Urinary bladder (tissue), 4 donors: ENCODE data around the gene GUCA2A. TPM values are rescaled to one million over a fixed set of nuclear protein-coding genes. Genes with fewer than 3 reads are reported as not detected.

Source experiments
- DNase-seq: peaks from one replicate; pipeline ENCODE4 v3.0.0-alpha.2; 2015; ENCODE audit errors: extremely low spot score
- H3K27ac ChIP-seq: one replicate; pipeline ENCODE4 v1.5.1; 2013; ENCODE audit warnings: low read depth, mild to moderate bottlenecking, moderate library complexity
- H3K36me3 ChIP-seq: one replicate; pipeline ENCODE4 v1.6.1; 2013; ENCODE audit warnings: mild to moderate bottlenecking, moderate library complexity; ENCODE audit not compliant: insufficient read depth
- H3K4me1 ChIP-seq: one replicate; pipeline ENCODE4 v1.6.1; 2013; ENCODE audit warnings: mild to moderate bottlenecking, moderate library complexity; ENCODE audit not compliant: insufficient read depth
- H3K4me3 ChIP-seq: one replicate; pipeline ENCODE4 v1.5.1; 2013; ENCODE audit warnings: low read depth, low read length
- WGBS: extraction: QIAGEN DNeasy Blood & Tissue Kit; methylation state at CpG from one replicate; pipeline ENCODE4 v1.1.7; 2013; 5-methylcytosine and 5-hydroxymethylcytosine counted together
- polyA plus RNA-seq: library from polyadenylated mRNA; stranded (reverse); fragments of 200-250 nt; gene quantifications from one replicate; pipeline ENCODE4 v1.2.3, GENCODE V29; 2013
- total RNA-seq: library from RNA; depleted of rRNA; stranded (reverse); fragments of >200 nt; gene quantifications from one replicate; pipeline ENCODE4 v1.2.3, GENCODE V29; 2014
- donor health status: healthy with polysubstance abuse.
- donor health status: healthy.

GUCA2A gene
- total and polyA plus RNA-seq, 2 donors = not detected

GRCh38 chr1:42184616-42185015 is 20.1 kb upstream of the GUCA2A start:
- 91% methylated on average over 3 of the region's 3 CpGs for WGBS
- no peak overlapping the region for H3K27ac ChIP-seq
- no peaks in the 10 kb centered on the region for H3K4me1 ChIP-seq
- H3K4me3 ChIP-seq = no peak overlapping the region
- DNase-seq = no peak
- peaks cover 2% of the 10 kb centered on the region for H3K36me3 ChIP-seq

- Histone ChIP-seq H3K27ac (no peak overlapping the region), H3K36me3 (no peaks in the 10 kb centered on the region), H3K4me3 (no peak overlapping the region), H3K4me1 (no peaks in the 10 kb centered on the region)
- WGBS = 93% methylated on average over 6 of the region's 6 CpGs
- DNase-seq = no peak
These were observed 19.4 kb upstream of the GUCA2A start for GRCh38 chr1:42183957-42184268.

DNA sequence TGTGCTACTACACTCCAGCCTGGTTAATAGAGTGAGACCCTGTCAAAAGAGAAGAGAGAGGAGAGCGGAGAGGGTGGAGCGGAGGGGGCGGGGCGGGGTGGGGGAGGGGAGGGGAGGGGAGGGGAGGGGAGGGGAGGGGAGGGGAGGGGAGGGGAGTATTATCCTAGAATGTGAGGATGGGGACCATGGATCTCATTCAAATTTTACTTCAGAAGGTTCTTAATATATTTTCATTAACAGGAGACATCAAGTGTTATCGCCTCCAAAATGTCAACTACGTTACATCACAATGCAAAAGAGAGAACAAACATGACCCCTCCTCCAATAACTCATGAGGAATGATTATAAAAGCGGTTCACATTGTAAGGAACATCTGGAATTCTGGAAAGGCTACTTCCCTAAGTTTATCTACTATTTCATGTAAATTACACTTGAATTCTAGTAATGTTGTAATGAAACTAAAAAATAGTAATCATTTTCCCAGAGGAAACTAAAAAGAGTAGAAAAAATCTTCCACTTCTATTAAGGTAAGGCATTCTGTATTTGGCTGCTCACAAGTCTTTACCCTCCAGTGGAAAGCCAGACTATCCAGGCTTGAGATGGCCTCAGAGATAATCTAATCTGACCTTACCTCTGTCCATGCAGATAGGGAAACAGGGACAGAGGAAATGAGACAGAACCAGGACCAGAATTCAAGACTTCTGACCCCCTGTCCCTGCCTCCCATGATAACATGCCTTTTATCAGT is 18.8 kb upstream of the GUCA2A start:
- Histone ChIP-seq H3K36me3 (no peaks in the 10 kb centered on the region), H3K4me1 (no peaks in the 10 kb centered on the region), H3K27ac (no peak overlapping the region), H3K4me3 (no peak overlapping the region)
- DNase-seq = no peak
- 73% methylated on average over 3 of the region's 7 CpGs for WGBS

DNA sequence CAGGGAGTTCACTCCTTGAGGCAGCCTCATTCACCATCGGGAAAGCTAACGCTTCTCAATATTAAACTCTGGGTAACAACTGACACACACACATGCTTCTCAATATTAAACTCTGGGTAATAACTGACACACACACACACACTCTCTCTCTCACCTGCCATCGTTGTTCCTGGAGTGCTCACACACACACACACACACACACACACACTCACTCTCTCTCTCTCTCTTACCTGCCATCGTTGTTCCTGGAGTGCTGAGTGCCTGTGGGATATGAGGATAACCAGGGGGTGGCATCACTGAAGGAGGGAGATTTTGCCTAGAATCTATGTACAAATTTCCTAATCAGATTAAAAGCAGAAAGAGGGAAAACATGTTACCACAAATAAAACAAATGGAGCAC is 17.1 kb upstream of the GUCA2A start:
- no peaks in the 10 kb centered on the region for H3K4me1 ChIP-seq
- H3K4me3 ChIP-seq = no peak overlapping the region
- H3K27ac ChIP-seq = no peak overlapping the region
- no peaks in the 10 kb centered on the region for H3K36me3 ChIP-seq
- DNase-seq = no peak
- WGBS = 91% methylated on average over 4 of the region's 4 CpGs

- no peaks in the 10 kb centered on the region for H3K4me1 ChIP-seq
- no peak overlapping the region for H3K4me3 ChIP-seq
- no peak overlapping the region for H3K27ac ChIP-seq
- 67% methylated on average over 4 of the region's 4 CpGs for WGBS
- no peaks in the 10 kb centered on the region for H3K36me3 ChIP-seq
- DNase-seq = no peak
These were observed 15.4 kb upstream of the GUCA2A start for GRCh38 chr1:42179900-42180329.

DNA sequence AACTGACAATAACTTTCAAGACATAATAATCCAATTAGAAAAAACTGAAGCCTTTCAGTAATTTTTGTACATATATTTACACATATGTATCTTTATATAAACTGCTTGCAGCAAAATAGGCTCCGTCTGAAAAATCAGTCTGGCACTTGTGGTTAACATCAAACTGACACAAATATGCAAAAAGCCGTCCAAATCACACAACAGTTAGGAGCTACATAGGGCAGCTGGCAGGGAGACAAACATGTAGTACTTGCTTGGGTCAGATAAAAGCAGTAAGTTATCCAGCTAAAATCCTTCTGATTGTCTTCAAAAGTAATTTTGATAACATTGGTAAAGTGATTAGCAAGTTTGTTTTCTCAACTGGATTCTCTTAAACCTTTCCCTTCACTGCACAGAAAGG is 14.7 kb upstream of the GUCA2A start:
- no peaks in the 10 kb centered on the region for H3K4me1 ChIP-seq
- 7% methylated on average over 2 of the region's 2 CpGs for WGBS
- no peak for DNase-seq
- H3K27ac ChIP-seq = no peak overlapping the region
- no peaks in the 10 kb centered on the region for H3K36me3 ChIP-seq
- no peak overlapping the region for H3K4me3 ChIP-seq

- WGBS = 38% methylated on average over 3 of the region's 3 CpGs
- Histone ChIP-seq H3K4me1 (no peaks in the 10 kb centered on the region), H3K36me3 (no peaks in the 10 kb centered on the region), H3K4me3 (no peak overlapping the region), H3K27ac (no peak overlapping the region)
- no peak for DNase-seq
These were observed 13.7 kb upstream of the GUCA2A start for GRCh38 chr1:42178249-42178648.

DNA sequence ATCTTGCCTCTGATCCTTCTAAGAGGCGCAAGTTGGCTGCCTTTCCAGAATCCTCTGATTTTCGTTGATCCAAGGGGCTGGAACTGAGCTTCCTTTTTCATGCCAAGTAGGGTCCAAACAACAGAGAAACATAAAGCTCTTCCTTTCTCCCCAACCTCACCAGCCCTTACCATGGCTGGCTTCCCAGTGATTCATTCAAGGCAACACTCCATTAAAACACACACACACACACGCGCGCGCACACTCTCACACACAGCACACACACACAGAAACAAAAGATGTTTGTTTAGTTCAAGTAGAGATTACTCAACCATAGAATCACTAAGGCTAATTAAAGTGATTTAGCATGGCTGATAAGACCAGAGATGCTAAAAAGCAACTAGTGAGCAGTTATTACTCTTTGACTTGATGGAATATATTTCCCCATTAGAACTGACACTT is 13.0 kb upstream of the GUCA2A start:
- DNase-seq = no peak
- Histone ChIP-seq H3K4me3 (no peak overlapping the region), H3K4me1 (no peaks in the 10 kb centered on the region), H3K27ac (no peak overlapping the region), H3K36me3 (no peaks in the 10 kb centered on the region)
- WGBS = 18% methylated on average over 6 of the region's 6 CpGs

DNA sequence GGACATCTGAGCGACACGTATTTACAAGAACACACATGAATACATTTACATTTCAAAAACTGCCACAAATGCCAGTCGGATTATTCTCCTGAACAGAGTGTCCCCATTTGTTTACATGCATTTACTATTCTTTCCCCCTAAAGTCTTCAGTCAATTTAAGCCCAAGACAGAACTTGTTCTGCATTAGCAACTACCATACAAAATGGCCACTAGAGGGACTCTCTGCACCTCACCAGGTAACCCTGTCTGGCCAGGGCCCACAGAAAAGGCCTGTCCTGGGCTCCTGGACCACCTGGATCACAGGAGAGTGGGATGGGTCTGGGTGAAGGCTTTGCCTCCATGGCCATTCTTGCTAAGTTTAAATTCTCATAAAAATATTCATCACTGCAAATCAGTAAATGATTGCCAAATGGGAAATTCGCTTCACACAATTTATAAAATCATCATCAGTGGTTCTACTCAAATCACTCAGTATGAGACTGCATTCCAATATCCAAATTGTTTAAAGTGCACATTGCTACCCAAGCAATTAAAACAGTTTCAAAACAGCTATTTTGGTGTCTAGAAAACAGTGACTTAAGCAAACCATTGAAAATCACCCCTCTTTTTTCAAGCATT is 12.5 kb upstream of the GUCA2A start:
- Histone ChIP-seq H3K4me3 (no peak overlapping the region), H3K36me3 (no peaks in the 10 kb centered on the region), H3K27ac (no peak overlapping the region), H3K4me1 (no peaks in the 10 kb centered on the region)
- DNase-seq = no peak
- WGBS = 68% methylated on average over 4 of the region's 4 CpGs

DNA sequence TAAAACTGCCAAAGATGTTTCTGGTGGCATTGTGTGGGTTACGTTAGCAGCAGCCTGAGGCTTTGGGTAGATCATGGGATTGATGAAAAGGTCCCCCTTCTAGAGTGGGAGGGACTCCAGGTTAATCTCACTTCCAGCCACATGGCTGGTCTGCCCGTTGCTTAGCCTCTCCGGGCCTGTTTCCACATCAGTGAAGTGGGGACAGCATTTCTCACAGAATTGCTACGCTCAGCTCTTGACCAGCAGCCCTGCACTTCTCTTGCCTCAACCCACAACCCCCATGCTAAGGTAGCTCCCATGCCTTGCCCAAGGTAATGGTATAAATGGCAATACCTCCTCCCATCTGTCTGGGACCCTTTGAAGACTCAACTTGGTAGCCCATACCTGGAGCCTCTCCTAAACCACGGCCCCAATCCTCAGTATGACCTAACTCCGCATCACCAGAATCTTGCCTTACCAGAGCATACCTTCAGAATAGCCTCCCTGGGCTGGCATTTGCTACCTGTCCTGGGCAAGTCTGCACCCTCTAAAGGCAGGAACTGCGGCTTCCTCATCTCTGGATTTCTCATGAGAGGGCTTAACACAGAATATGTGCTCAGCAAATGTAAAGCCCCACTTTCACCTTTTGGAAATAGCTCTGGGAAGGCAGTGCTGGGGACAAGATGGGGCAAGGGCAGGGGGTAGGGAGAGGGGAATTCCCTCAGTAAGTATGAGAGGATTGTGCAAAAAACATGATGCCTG is 10.9 kb upstream of the GUCA2A start:
- no peaks in the 10 kb centered on the region for H3K4me1 ChIP-seq
- no peak overlapping the region for H3K4me3 ChIP-seq
- 92% methylated on average over 7 of the region's 7 CpGs for WGBS
- H3K27ac ChIP-seq = no peak overlapping the region
- no peak for DNase-seq
- no peaks in the 10 kb centered on the region for H3K36me3 ChIP-seq

- no peak for DNase-seq
- 64% methylated on average over 8 of the region's 8 CpGs for WGBS
- H3K27ac ChIP-seq = no peak overlapping the region
- H3K36me3 ChIP-seq = no peaks in the 10 kb centered on the region
- no peak overlapping the region for H3K4me3 ChIP-seq
- no peaks in the 10 kb centered on the region for H3K4me1 ChIP-seq
These were observed 9.6 kb upstream of the GUCA2A start for GRCh38 chr1:42173961-42174735.

DNA sequence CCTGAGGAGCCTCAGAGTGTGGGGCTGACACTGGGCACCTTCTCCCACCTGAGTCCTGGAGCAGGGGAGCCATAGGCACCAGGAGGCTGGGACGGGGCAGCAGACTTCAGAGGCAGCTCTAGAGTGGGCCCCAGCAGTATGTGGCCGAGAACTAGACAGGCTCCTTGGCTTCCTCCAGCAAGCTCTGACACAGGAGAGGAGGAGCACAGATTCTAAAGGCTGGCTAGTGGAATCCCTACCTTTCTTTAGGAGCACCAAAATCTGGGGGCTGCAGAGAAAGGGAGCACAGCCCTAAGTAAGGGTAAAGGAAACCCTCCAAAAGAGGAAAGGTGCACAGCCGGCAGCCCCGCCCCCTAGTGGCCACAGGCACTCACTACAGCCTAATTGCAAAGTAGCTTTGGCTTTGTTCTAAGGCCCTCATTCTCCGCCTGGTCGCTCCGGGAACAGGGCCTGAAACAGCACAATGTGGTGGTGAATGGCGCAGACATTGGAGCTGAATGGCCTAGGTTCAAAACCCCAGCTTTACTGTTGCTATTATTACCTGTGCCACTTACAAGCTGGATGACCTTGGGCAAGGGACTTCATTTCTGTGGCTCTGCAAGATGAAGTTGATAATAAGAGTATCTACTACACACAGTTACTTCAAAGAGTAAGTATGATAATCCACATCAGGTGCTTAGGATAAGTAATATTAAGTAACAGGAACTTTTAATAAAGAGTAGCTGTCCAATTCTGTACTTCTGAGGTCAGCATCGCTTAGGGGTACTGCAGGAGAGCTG is 8.8 kb upstream of the GUCA2A start:
- no peaks in the 10 kb centered on the region for H3K36me3 ChIP-seq
- DNase-seq = no peak
- H3K4me1 ChIP-seq = no peaks in the 10 kb centered on the region
- H3K27ac ChIP-seq = no peak overlapping the region
- 39% methylated on average over 9 of the region's 9 CpGs for WGBS
- no peak overlapping the region for H3K4me3 ChIP-seq
